HepG2 (cell line): ENCODE measurements around the gene ADAMTS18. TPM values are rescaled to one million over a fixed set of nuclear protein-coding genes. Genes with fewer than 3 reads are reported as not detected.

Source experiments
- ATAC-seq: fragments of 200-7000 bp; cut with Tn5 transposase; 3 replicates; pipeline ENCODE4 v1.9.1; 2020; ENCODE audit warnings: mild to moderate bottlenecking, moderate library complexity
- BruUV-seq: library from RNA; stranded (reverse); fragments of 400-500 nt; replicated peaks from 2 replicates; lab custom pipeline; 2021; lab: Mats Ljungman, UMichigan
- CTCF ChIA-PET: fragments of 300-600 bp; formaldehyde crosslinking; extraction: SDS; loops from one replicate; lab custom pipeline; 2021; ENCODE audit warnings: low total read pairs, inconsistent platforms, low intra/inter-chr PET ratio; lab: Yijun Ruan, JAX
- POLR2A ChIA-PET: fragments of 350-600 bp; sonication (Branson Sonifier 250); formaldehyde crosslinking; loops from one replicate; lab custom pipeline; 2020; ENCODE audit warnings: antibody characterized with exemption, inconsistent platforms; lab: Yijun Ruan, JAX
- DNase-seq: peaks from one replicate; pipeline ENCODE4 v3.0.0-alpha.2; 2015; ENCODE audit warnings: low spot score
- FAIRE-seq: peaks from 3 replicates; lab custom pipeline; 2011; peaks lifted over from hg19 to GRCh38; lab: Jason Lieb, UNC
- H2AFZ ChIP-seq: one replicate; pipeline ENCODE4 v1.6.1; 2011; ENCODE audit warnings: low read length, inconsistent platforms
- H3K27ac ChIP-seq: fragments of 300-600 bp; 3 replicates; pipeline ENCODE4 v1.8.0; 2011; ENCODE audit warnings: mixed run types, mild to moderate bottlenecking, mixed read lengths, low read length, inconsistent platforms; ENCODE audit not compliant: insufficient read depth; ENCODE audit errors: extremely low read length
- H3K27me3 ChIP-seq, 2 experiments: fragments of 200-600 bp in 1 of 2; 2 replicates in 1 of 2; 3 replicates in 1 of 2; pipeline versions ENCODE4 v1.6.0 to v1.8.0; 2011; ENCODE audit warnings: low read length in 2 of 2, mild to moderate bottlenecking in 2 of 2, moderate library complexity in 2 of 2, inconsistent platforms in 1 of 2; ENCODE audit not compliant: insufficient read depth in 2 of 2, control insufficient read depth in 1 of 2
- H3K36me3 ChIP-seq, 2 experiments: fragments of 200-600 bp in 1 of 2; replicated peaks in 1 of 2; 2 replicates in 1 of 2; 3 replicates in 1 of 2; pipeline versions ENCODE4 v1.5.1 to v1.8.0; 2011; ENCODE audit warnings: low read length in 2 of 2, inconsistent platforms in 1 of 2; ENCODE audit not compliant: insufficient read depth in 2 of 2, control insufficient read depth in 1 of 2
- H3K4me1 ChIP-seq: 2 replicates; pipeline ENCODE4 v1.5.1; 2012; ENCODE audit warnings: low read length, inconsistent platforms; ENCODE audit not compliant: insufficient read depth
- H3K4me2 ChIP-seq: 2 replicates; pipeline ENCODE4 v1.6.0; 2011; ENCODE audit warnings: low read depth, low read length, inconsistent platforms
- H3K4me3 ChIP-seq, 3 experiments: fragments of 200-600 bp in 1 of 3; sonication (generic), shearing (Covaris generic) in 1 of 3; replicated peaks in 1 of 3; 2 replicates each; pipeline ENCODE4 v1.5.1; 2011 to 2016; ENCODE audit warnings: low read length in 3 of 3, inconsistent platforms in 2 of 3, low read depth in 2 of 3, mild to moderate bottlenecking in 2 of 3, control low read depth in 1 of 3, mixed read lengths in 1 of 3; ENCODE audit not compliant: insufficient read depth in 1 of 3
- H3K79me2 ChIP-seq: one replicate; pipeline ENCODE4 v1.6.1; 2011; ENCODE audit warnings: low read length, inconsistent platforms; ENCODE audit not compliant: insufficient read depth
- H3K9ac ChIP-seq: 2 replicates; pipeline ENCODE4 v1.6.0; 2011; ENCODE audit warnings: mild to moderate bottlenecking, low read depth, low read length, inconsistent platforms; ENCODE audit not compliant: insufficient read depth
- H3K9me3 ChIP-seq: 2 replicates; pipeline ENCODE4 v1.5.1; 2012; ENCODE audit warnings: mild to moderate bottlenecking, low read length
- H4K20me1 ChIP-seq: 2 replicates; pipeline ENCODE4 v1.6.0; 2011; ENCODE audit warnings: inconsistent platforms, mild to moderate bottlenecking, low read length, moderate library complexity; ENCODE audit not compliant: insufficient read depth
- FOXK1 ChIP-seq: sonication (generic); formaldehyde crosslinking; IDR thresholded peaks from 2 replicates; pipeline ENCODE4 v1.4.0; 2020; ENCODE audit warnings: low read depth, missing genetic modification reagents, borderline replicate concordance
- HNRNPL ChIP-seq: fragments of 200-400 bp; formaldehyde crosslinking; IDR thresholded peaks from 2 replicates; pipeline ENCODE4 v1.6.1; 2017; ENCODE audit warnings: mild to moderate bottlenecking, low read depth, low read length
- NCOA2 ChIP-seq: sonication (generic); formaldehyde crosslinking; IDR thresholded peaks from 2 replicates; pipeline ENCODE4 v1.8.0; 2022; ENCODE audit warnings: inconsistent platforms
- RAD21 ChIP-seq: fragments of 450-650 bp; formaldehyde crosslinking; IDR thresholded peaks from 2 replicates; pipeline ENCODE4 v1.5.0; 2020; ENCODE audit warnings: mild to moderate bottlenecking
- RXRA ChIP-seq: sonication (generic); formaldehyde crosslinking; IDR thresholded peaks from 2 replicates; pipeline ENCODE4 v1.5.1; 2020; ENCODE audit warnings: missing genetic modification reagents
- SMC3 ChIP-seq: IDR thresholded peaks from 2 replicates; pipeline ENCODE4 v1.6.1; 2011; ENCODE audit warnings: low read length, improper control_type of control experiment
- TSC22D2 ChIP-seq: sonication (generic); formaldehyde crosslinking; IDR thresholded peaks from 2 replicates; pipeline ENCODE4 v1.5.1; 2020; ENCODE audit warnings: missing genetic modification reagents, mild to moderate bottlenecking, borderline replicate concordance
- ZNF136 ChIP-seq: sonication (generic); formaldehyde crosslinking; IDR thresholded peaks from 2 replicates; pipeline ENCODE4 v1.8.1; 2022; ENCODE audit warnings: low read depth, mild to moderate bottlenecking, moderate library complexity, missing genetic modification reagents
- ZNF451 ChIP-seq: sonication (generic); formaldehyde crosslinking; IDR thresholded peaks from 2 replicates; pipeline ENCODE4 v1.5.0; 2020; ENCODE audit warnings: mild to moderate bottlenecking, missing genetic modification reagents
- WGBS: methylation state at CpG from one replicate; pipeline ENCODE4 v1.1.6; 2017; ENCODE audit warnings: low lambda C conversion rate; 5-methylcytosine and 5-hydroxymethylcytosine counted together
- in situ Hi-C: cut with HindIII; loops from 2 replicates; pipeline ENCODE4 v1.10.0; 2017; ENCODE audit warnings: low pct_unique_long_range_greater_than_20kb; ENCODE audit not compliant: extremely low pct_ligation_motif_present
- intact Hi-C: fragments of 100-400 bp; cut with micrococcal nuclease; formaldehyde crosslinking; loops from one replicate; pipeline ENCODE4 v1.10.0; 2022; ENCODE audit not compliant: unreplicated experiment
- polyA plus RNA-seq, 8 experiments: library from polyadenylated mRNA; depleted of rRNA in 3 of 8; stranded (reverse) in 7 of 8; unstranded in 1 of 8; fragments of >200 nt; fragmentation: Illumina TruSeq in 4 of 8; extraction: Trizol in 4 of 8; gene quantifications; 2 replicates each; pipeline versions ENCODE4 v1.2.1 to v1.2.3, GENCODE V29; 2011 to 2016; ENCODE audit warnings: low read depth in 4 of 8, missing spikeins in 1 of 8, mixed read lengths in 1 of 8; ENCODE audit not compliant: insufficient read depth in 1 of 8
- total RNA-seq, 5 experiments: library from RNA; depleted of rRNA; stranded (reverse); fragments of >200 nt; fragmentation: Illumina TruSeq; extraction: Trizol; gene quantifications; 2 replicates each; pipeline ENCODE4 v1.2.3, GENCODE V29; 2016; ENCODE audit warnings: low read depth in 1 of 5
- TF ChIP-seq, protein P1 (sequence below): sonication (generic); formaldehyde crosslinking; IDR thresholded peaks from 2 replicates; pipeline ENCODE4 v1.5.0; 2020; ENCODE audit warnings: mild to moderate bottlenecking, missing genetic modification reagents, moderate library complexity
- TF ChIP-seq, protein P2 (sequence below): sonication (generic); formaldehyde crosslinking; IDR thresholded peaks from 2 replicates; pipeline ENCODE4 v1.4.0; 2020; ENCODE audit warnings: missing genetic modification reagents, borderline replicate concordance

The ADAMTS18 gene
- total and polyA plus RNA-seq, 2 of the 13 experiments (the other 11 are each of a cell fraction or from before 2014, with no cell fraction given), result 0.01 TPM; not detected in 1

GRCh38 chr16:77383606-77384187, 51.1 kb downstream of the ADAMTS18 start (continued):
- TF ChIP-seq NCOA2, result peak; percentile 65
- peak; percentile 66; the same call in 1 of the 2 replicates for TF ChIP-seq RXRA

DNA sequence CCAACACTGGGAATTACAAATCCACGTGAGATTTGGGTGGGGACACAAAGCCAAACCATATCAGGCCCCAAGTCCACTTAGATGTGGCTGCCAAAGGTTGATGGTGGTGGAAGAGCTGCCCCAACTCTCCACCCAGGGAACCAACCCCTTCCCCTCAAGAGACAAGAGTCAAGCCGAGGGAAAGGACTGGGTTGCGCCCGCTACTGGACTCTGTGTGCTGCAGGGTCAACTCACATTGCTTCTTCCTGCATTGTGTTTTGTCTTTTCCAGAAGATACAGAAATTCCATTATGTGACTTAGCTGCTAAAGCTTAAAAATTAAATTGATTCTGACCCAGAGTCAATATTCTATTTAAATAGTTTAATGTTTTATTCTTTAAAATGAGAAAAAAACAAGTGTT, 58.5 kb downstream of the ADAMTS18 start:
- Histone ChIP-seq H3K27ac (no peak overlapping the region), H3K79me2 (no peaks in the 10 kb centered on the region), H3K9me3 (no peaks in the 10 kb centered on the region), H2AFZ (no peak overlapping the region), H4K20me1 (no peaks in the 10 kb centered on the region), H3K4me2 (no peak overlapping the region), H3K4me1 (no peaks in the 10 kb centered on the region), H3K27me3 (peaks cover 1 to 10% of the 10 kb centered on the region in 2 experiments; a peak in 3 of 5 replicates), H3K9ac (no peak overlapping the region), H3K4me3 (no peak overlapping the region), H3K36me3 (no peaks in the 10 kb centered on the region)
- in situ Hi-C loops (no loop called here), intact Hi-C loops (no loop called here)
- FAIRE-seq (no peak), ATAC-seq (no peak), DNase-seq (no peak)
- ChIA-PET POLR2A (no interaction called here), CTCF (no interaction called here)
- no TSS peak for BruUV-seq
- TF ChIP-seq, protein P1, sequence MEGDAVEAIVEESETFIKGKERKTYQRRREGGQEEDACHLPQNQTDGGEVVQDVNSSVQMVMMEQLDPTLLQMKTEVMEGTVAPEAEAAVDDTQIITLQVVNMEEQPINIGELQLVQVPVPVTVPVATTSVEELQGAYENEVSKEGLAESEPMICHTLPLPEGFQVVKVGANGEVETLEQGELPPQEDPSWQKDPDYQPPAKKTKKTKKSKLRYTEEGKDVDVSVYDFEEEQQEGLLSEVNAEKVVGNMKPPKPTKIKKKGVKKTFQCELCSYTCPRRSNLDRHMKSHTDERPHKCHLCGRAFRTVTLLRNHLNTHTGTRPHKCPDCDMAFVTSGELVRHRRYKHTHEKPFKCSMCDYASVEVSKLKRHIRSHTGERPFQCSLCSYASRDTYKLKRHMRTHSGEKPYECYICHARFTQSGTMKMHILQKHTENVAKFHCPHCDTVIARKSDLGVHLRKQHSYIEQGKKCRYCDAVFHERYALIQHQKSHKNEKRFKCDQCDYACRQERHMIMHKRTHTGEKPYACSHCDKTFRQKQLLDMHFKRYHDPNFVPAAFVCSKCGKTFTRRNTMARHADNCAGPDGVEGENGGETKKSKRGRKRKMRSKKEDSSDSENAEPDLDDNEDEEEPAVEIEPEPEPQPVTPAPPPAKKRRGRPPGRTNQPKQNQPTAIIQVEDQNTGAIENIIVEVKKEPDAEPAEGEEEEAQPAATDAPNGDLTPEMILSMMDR (CRISPR knock-in tag), result 0 out of 2 replicates have a peak, but pooled peaks have one; percentile 8
- no peak for TF ChIP-seq HNRNPL
- 4% methylated on average over 4 of the region's 4 CpGs for whole genome bisulfite sequencing

GRCh38 chr16:77375396-77375795, 59.4 kb downstream of the ADAMTS18 start:
- Histone ChIP-seq H3K27me3 (peaks cover 1 to 15% of the 10 kb centered on the region in 2 experiments; a peak in 3 of 5 replicates), H4K20me1 (no peaks in the 10 kb centered on the region), H3K79me2 (no peaks in the 10 kb centered on the region), H3K4me1 (no peaks in the 10 kb centered on the region), H3K9ac (no peak overlapping the region), H3K9me3 (no peaks in the 10 kb centered on the region), H3K27ac (no peak overlapping the region), H3K36me3 (no peaks in the 10 kb centered on the region), H3K4me3 (no peak overlapping the region), H3K4me2 (no peak overlapping the region), H2AFZ (no peak overlapping the region)
- 52% methylated on average over 7 of the region's 7 CpGs for WGBS
- CTCF ChIA-PET, result no interaction called here
- FAIRE-seq, result no peak
- intact Hi-C loops (no loop called here), in situ Hi-C loops (no loop called here)
- POLR2A ChIA-PET, result no interaction called here
- ATAC-seq, result no peak
- no peak for DNase-seq
- no TSS peak for BruUV-seq
- TF ChIP-seq, protein P2, sequence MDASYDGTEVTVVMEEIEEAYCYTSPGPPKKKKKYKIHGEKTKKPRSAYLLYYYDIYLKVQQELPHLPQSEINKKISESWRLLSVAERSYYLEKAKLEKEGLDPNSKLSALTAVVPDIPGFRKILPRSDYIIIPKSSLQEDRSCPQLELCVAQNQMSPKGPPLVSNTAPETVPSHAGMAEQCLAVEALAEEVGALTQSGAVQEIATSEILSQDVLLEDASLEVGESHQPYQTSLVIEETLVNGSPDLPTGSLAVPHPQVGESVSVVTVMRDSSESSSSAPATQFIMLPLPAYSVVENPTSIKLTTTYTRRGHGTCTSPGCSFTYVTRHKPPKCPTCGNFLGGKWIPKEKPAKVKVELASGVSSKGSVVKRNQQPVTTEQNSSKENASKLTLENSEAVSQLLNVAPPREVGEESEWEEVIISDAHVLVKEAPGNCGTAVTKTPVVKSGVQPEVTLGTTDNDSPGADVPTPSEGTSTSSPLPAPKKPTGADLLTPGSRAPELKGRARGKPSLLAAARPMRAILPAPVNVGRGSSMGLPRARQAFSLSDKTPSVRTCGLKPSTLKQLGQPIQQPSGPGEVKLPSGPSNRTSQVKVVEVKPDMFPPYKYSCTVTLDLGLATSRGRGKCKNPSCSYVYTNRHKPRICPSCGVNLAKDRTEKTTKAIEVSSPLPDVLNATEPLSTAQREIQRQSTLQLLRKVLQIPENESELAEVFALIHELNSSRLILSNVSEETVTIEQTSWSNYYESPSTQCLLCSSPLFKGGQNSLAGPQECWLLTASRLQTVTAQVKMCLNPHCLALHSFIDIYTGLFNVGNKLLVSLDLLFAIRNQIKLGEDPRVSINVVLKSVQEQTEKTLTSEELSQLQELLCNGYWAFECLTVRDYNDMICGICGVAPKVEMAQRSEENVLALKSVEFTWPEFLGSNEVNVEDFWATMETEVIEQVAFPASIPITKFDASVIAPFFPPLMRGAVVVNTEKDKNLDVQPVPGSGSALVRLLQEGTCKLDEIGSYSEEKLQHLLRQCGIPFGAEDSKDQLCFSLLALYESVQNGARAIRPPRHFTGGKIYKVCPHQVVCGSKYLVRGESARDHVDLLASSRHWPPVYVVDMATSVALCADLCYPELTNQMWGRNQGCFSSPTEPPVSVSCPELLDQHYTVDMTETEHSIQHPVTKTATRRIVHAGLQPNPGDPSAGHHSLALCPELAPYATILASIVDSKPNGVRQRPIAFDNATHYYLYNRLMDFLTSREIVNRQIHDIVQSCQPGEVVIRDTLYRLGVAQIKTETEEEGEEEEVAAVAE (CRISPR knock-in tag), result no peak
- TF ChIP-seq TSC22D2 (CRISPR knock-in tag) (no peak), ZNF451 (CRISPR knock-in tag) (no peak), FOXK1 (CRISPR knock-in tag) (no peak), ZNF136 (CRISPR knock-in tag) (no peak), RAD21 (CRISPR knock-in tag) (no peak), SMC3 (no peak)
